MG63 (cell line): ENCODE data around the gene SND1. TPM values are rescaled to one million over a fixed set of nuclear protein-coding genes. Genes with fewer than 3 reads are reported as not detected.

Experiments used
- DNase-seq: peaks from one replicate; pipeline ENCODE4 v3.0.0-alpha.2; 2020
- H3K27me3 ChIP-seq: fragments of 250-450 bp; sonication (Bioruptor Pico); 2 replicates; pipeline ENCODE4 v1.5.1; 2020; ENCODE audit warnings: mild to moderate bottlenecking, moderate library complexity
- H3K36me3 ChIP-seq: fragments of 250-450 bp; sonication (Bioruptor Pico); 2 replicates; pipeline ENCODE4 v1.5.1; 2020; ENCODE audit warnings: mild to moderate bottlenecking, moderate library complexity
- H3K4me3 ChIP-seq: fragments of 250-450 bp; sonication (Bioruptor Pico); 2 replicates; pipeline ENCODE4 v1.5.1; 2020; ENCODE audit warnings: mild to moderate bottlenecking, moderate library complexity
- H3K9me3 ChIP-seq: fragments of 250-450 bp; sonication (Bioruptor Pico); 2 replicates; pipeline ENCODE4 v1.5.1; 2020; ENCODE audit warnings: mild to moderate bottlenecking, moderate library complexity
- total RNA-seq: library from RNA; depleted of rRNA; stranded (reverse); fragments of >200 nt; shearing (Covaris generic); gene quantifications from 2 replicates; pipeline ENCODE4 v1.2.3, GENCODE V29; 2014; ENCODE audit warnings: low replicate concordance

The SND1 gene
- total RNA-seq, 1 experiment from 2014 or later, result 66.4 TPM

GRCh38 chr7:127887631-127888030 lies 235.6 kb downstream of the SND1 start:
- Histone ChIP-seq H3K9me3 (no peaks in the 10 kb centered on the region), H3K36me3 (peaks cover 12% of the 10 kb centered on the region), H3K27me3 (no peaks in the 10 kb centered on the region), H3K4me3 (no peak overlapping the region)
- no peak for DNase-seq

GRCh38 chr7:127888411-127888810 lies 236.4 kb downstream of the SND1 start:
- DNase-seq, result no peak
- Histone ChIP-seq H3K36me3 (peaks cover 12% of the 10 kb centered on the region), H3K4me3 (no peak overlapping the region), H3K9me3 (no peaks in the 10 kb centered on the region), H3K27me3 (no peaks in the 10 kb centered on the region)

- no peak overlapping the region for H3K4me3 ChIP-seq
- H3K9me3 ChIP-seq, result no peaks in the 10 kb centered on the region
- DNase-seq, result no peak
- peaks cover 12% of the 10 kb centered on the region for H3K36me3 ChIP-seq
- H3K27me3 ChIP-seq, result no peaks in the 10 kb centered on the region
Observed at GRCh38 chr7:127888825-127889224, 236.8 kb downstream of the SND1 start.

- Histone ChIP-seq H3K36me3 (peaks cover 12% of the 10 kb centered on the region), H3K4me3 (no peak overlapping the region), H3K27me3 (no peaks in the 10 kb centered on the region), H3K9me3 (no peaks in the 10 kb centered on the region)
- no peak for DNase-seq
Observed at GRCh38 chr7:127889677-127890076, 237.7 kb downstream of the SND1 start.

- DNase-seq, result no peak
- Histone ChIP-seq H3K4me3 (no peak overlapping the region), H3K36me3 (peaks cover 12% of the 10 kb centered on the region), H3K9me3 (no peaks in the 10 kb centered on the region), H3K27me3 (no peaks in the 10 kb centered on the region)
Observed at GRCh38 chr7:127890726-127891125, 238.7 kb downstream of the SND1 start.

GRCh38 chr7:127891144-127891543 lies 239.2 kb downstream of the SND1 start:
- H3K27me3 ChIP-seq, result no peaks in the 10 kb centered on the region
- DNase-seq, result no peak
- H3K4me3 ChIP-seq, result no peak overlapping the region
- H3K36me3 ChIP-seq, result peaks cover 12% of the 10 kb centered on the region
- H3K9me3 ChIP-seq, result no peaks in the 10 kb centered on the region

GRCh38 chr7:127891854-127892438 lies 240.0 kb downstream of the SND1 start:
- Histone ChIP-seq H3K9me3 (no peaks in the 10 kb centered on the region), H3K4me3 (no peak overlapping the region), H3K36me3 (peaks cover 12% of the 10 kb centered on the region), H3K27me3 (no peaks in the 10 kb centered on the region)
- DNase-seq, result no peak

GRCh38 chr7:127892488-127893314 lies 240.7 kb downstream of the SND1 start:
- H3K4me3 ChIP-seq, result no peak overlapping the region
- DNase-seq, result no peak
- H3K36me3 ChIP-seq, result peaks cover 12% of the 10 kb centered on the region
- no peaks in the 10 kb centered on the region for H3K27me3 ChIP-seq
- H3K9me3 ChIP-seq, result no peaks in the 10 kb centered on the region

GRCh38 chr7:127893547-127893946 lies 241.6 kb downstream of the SND1 start:
- peaks cover 5% of the 10 kb centered on the region; the same call in 1 of the 2 replicates for H3K36me3 ChIP-seq
- H3K27me3 ChIP-seq, result no peaks in the 10 kb centered on the region
- no peak for DNase-seq

GRCh38 chr7:127894588-127894987 lies 242.6 kb downstream of the SND1 start:
- no peaks in the 10 kb centered on the region for H3K27me3 ChIP-seq
- no peak overlapping the region for H3K4me3 ChIP-seq
- DNase-seq, result no peak
- H3K9me3 ChIP-seq, result no peaks in the 10 kb centered on the region
- H3K36me3 ChIP-seq, result no peaks in the 10 kb centered on the region

More at GRCh38 chr7:127893547-127893946, 241.6 kb downstream of the SND1 start:
- Histone ChIP-seq H3K9me3 (no peaks in the 10 kb centered on the region), H3K4me3 (no peak overlapping the region)

GRCh38 chr7:127895360-127895759 lies 243.4 kb downstream of the SND1 start:
- Histone ChIP-seq H3K27me3 (no peaks in the 10 kb centered on the region), H3K4me3 (no peak overlapping the region), H3K9me3 (no peaks in the 10 kb centered on the region), H3K36me3 (no peaks in the 10 kb centered on the region)
- no peak for DNase-seq

- Histone ChIP-seq H3K4me3 (no peak overlapping the region), H3K27me3 (no peaks in the 10 kb centered on the region), H3K9me3 (no peaks in the 10 kb centered on the region), H3K36me3 (no peaks in the 10 kb centered on the region)
- DNase-seq, result no peak
Observed at GRCh38 chr7:127895814-127896280, 243.9 kb downstream of the SND1 start.

GRCh38 chr7:127896659-127897058 lies 244.7 kb downstream of the SND1 start:
- Histone ChIP-seq H3K27me3 (no peaks in the 10 kb centered on the region), H3K4me3 (no peak overlapping the region), H3K36me3 (no peaks in the 10 kb centered on the region), H3K9me3 (no peaks in the 10 kb centered on the region)
- no peak for DNase-seq

- no peaks in the 10 kb centered on the region for H3K27me3 ChIP-seq
- DNase-seq, result no peak
- H3K4me3 ChIP-seq, result no peak overlapping the region
- no peaks in the 10 kb centered on the region for H3K36me3 ChIP-seq
- no peaks in the 10 kb centered on the region for H3K9me3 ChIP-seq
Observed at GRCh38 chr7:127897704-127898454, 245.9 kb downstream of the SND1 start.

GRCh38 chr7:127899411-127899810 lies 247.4 kb downstream of the SND1 start:
- Histone ChIP-seq H3K4me3 (no peak overlapping the region), H3K9me3 (no peaks in the 10 kb centered on the region), H3K27me3 (no peaks in the 10 kb centered on the region), H3K36me3 (no peaks in the 10 kb centered on the region)
- DNase-seq, result no peak

GRCh38 chr7:127900141-127900540 lies 248.1 kb downstream of the SND1 start:
- H3K4me3 ChIP-seq, result no peak overlapping the region
- H3K9me3 ChIP-seq, result no peaks in the 10 kb centered on the region
- H3K36me3 ChIP-seq, result no peaks in the 10 kb centered on the region
- DNase-seq, result peak; percentile 37
- no peaks in the 10 kb centered on the region for H3K27me3 ChIP-seq
